Activated naive CD8-positive, alpha-beta T cell treated with anti-CD3 and anti-CD28 coated beads for 36 hours (primary cell): ENCODE results near the gene CNTNAP4. TPM values are rescaled to one million over a fixed set of nuclear protein-coding genes. Genes with fewer than 3 reads are reported as not detected.

Source experiments
- DNase-seq: peaks from one replicate; pipeline ENCODE4 v3.0.0; 2021
- H3K27ac Mint-ChIP-seq: one replicate; pipeline ENCODE4 v1.8.0; 2022; ENCODE audit warnings: mild to moderate bottlenecking, moderate library complexity, mixed read lengths
- H3K27me3 Mint-ChIP-seq: one replicate; pipeline ENCODE4 v1.8.0; 2022; ENCODE audit warnings: mild to moderate bottlenecking, mixed read lengths
- H3K36me3 Mint-ChIP-seq: one replicate; pipeline ENCODE4 v1.8.0; 2021; ENCODE audit warnings: mild to moderate bottlenecking, mixed read lengths
- H3K4me1 Mint-ChIP-seq: one replicate; pipeline ENCODE4 v1.8.0; 2021; ENCODE audit warnings: mixed read lengths
- H3K4me3 Mint-ChIP-seq: one replicate; pipeline ENCODE4 v1.8.0; 2022; ENCODE audit warnings: mild to moderate bottlenecking, moderate library complexity, mixed read lengths
- H3K9me3 Mint-ChIP-seq: one replicate; pipeline ENCODE4 v1.8.0; 2022; ENCODE audit warnings: mixed read lengths
- total RNA-seq, 2 experiments: library from RNA; stranded (reverse); gene quantifications; one replicate each; pipeline ENCODE4 v1.2.3, GENCODE V29; 2021

The CNTNAP4 gene
- not detected for total RNA-seq

DNA sequence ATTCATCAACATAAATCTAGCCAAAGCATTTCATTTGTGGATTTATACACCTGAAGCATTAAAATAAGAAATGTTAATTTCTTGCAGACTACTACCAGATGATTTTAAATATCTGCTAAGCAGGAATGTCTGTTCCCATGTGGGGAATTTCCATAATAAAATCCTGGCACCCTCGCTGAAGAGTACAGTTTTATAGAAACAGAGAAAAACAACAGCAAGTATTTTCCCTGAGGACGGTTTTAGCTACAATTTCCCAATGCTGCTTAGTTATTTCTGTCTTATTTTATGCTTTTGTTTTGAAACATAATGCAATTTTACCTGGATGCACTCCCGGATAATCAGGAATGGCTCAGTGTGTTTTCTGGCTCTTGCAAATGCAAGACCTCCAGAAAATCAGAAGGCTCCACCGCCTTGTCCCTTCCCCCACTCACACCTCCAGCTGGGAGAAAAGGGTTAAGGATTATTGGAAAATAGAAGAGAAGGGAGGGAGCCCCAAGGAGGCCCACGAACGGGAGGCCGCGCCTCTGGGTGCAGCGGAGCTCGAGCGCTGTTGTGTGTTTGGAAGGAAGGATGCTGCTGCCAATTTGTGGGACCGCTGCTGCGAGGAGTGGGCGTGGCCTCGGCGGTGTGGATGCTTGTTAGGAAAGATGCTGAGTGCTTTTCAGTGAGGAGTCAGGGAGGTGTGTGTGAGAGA, at the start of gene CNTNAP4:
Gene CNTNAP4 (plus strand): TSS at position 657 of the 694 bp plus-strand sequence. CDS start 262 bp downstream, outside the sequence.
- Mint-ChIP-seq H3K4me1 (no peaks in the 10 kb centered on the region), H3K36me3 (no peaks in the 10 kb centered on the region), H3K27ac (no peak within 1 kb of the TSS), H3K27me3 (no peaks in the 10 kb centered on the region), H3K4me3 (no peak within 1 kb of the TSS), H3K9me3 (peaks cover 2% of the 10 kb centered on the region)
- no peak for DNase-seq

GRCh38 chr16:76228546-76229146, 48.6 kb upstream of the CNTNAP4 start:
- peaks cover 3% of the 10 kb centered on the region for H3K9me3 Mint-ChIP-seq
- H3K4me1 Mint-ChIP-seq = no peaks in the 10 kb centered on the region
- no peaks in the 10 kb centered on the region for H3K36me3 Mint-ChIP-seq
- no peak overlapping the region for H3K4me3 Mint-ChIP-seq
- DNase-seq = no peak
- H3K27ac Mint-ChIP-seq = no peak overlapping the region
- H3K27me3 Mint-ChIP-seq = no peaks in the 10 kb centered on the region

DNA sequence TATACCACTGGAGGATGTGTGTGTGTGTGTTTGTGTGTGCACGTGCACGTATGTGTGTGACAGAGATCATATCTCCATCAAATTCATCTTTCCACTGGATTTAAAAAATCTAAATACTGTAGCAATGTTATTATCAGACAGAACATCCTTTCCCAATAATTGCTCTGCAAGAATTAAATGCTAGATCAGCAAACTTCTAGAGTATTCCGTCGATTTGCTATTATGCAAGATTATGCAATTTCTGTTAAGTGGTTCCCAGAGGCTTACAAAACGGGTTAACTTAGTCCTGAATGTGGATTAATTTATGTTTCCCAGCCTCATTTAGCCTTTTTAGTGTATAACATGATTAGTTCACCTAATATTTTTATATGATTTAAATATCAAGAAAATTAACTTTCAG, 44.5 kb upstream of the CNTNAP4 start:
- Mint-ChIP-seq H3K9me3 (peaks cover under 1% of the 10 kb centered on the region), H3K27me3 (no peaks in the 10 kb centered on the region), H3K27ac (no peak overlapping the region), H3K4me1 (no peaks in the 10 kb centered on the region), H3K36me3 (no peaks in the 10 kb centered on the region), H3K4me3 (no peak overlapping the region)
- DNase-seq = no peak

DNA sequence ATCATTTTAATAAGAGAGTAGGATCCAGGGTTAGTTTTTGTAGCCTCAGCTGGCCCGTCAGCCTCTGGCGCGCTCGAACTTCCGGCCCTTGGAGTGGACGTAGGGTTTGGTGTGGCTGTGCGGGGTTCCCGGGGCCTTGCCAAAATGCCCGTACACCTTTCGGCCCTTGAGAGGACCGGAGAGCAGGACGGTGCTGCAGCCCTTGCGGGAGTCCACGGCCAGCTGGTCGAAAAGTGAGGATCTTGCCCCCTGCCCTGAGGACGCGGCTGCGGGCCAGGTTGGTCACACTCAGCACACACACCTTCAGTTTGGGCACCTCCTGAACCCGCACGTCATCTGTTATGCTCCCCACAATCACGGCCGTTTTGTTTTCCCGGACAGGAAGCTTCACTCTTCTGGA, 42.2 kb upstream of the CNTNAP4 start:
- no peak for DNase-seq
- Mint-ChIP-seq H3K27me3 (no peaks in the 10 kb centered on the region), H3K36me3 (no peaks in the 10 kb centered on the region), H3K4me3 (no peak overlapping the region), H3K9me3 (no peaks in the 10 kb centered on the region), H3K4me1 (no peaks in the 10 kb centered on the region), H3K27ac (no peak overlapping the region)

GRCh38 chr16:76235426-76235825, 41.8 kb upstream of the CNTNAP4 start:
- H3K9me3 Mint-ChIP-seq = no peaks in the 10 kb centered on the region
- H3K4me1 Mint-ChIP-seq = no peaks in the 10 kb centered on the region
- no peaks in the 10 kb centered on the region for H3K36me3 Mint-ChIP-seq
- no peak overlapping the region for H3K4me3 Mint-ChIP-seq
- H3K27ac Mint-ChIP-seq = no peak overlapping the region
- no peaks in the 10 kb centered on the region for H3K27me3 Mint-ChIP-seq
- DNase-seq = no peak

GRCh38 chr16:76237471-76237870, 39.7 kb upstream of the CNTNAP4 start:
- no peaks in the 10 kb centered on the region for H3K36me3 Mint-ChIP-seq
- H3K9me3 Mint-ChIP-seq = no peaks in the 10 kb centered on the region
- no peak for DNase-seq
- H3K27ac Mint-ChIP-seq = no peak overlapping the region
- no peaks in the 10 kb centered on the region for H3K4me1 Mint-ChIP-seq
- no peaks in the 10 kb centered on the region for H3K27me3 Mint-ChIP-seq
- no peak overlapping the region for H3K4me3 Mint-ChIP-seq

DNA sequence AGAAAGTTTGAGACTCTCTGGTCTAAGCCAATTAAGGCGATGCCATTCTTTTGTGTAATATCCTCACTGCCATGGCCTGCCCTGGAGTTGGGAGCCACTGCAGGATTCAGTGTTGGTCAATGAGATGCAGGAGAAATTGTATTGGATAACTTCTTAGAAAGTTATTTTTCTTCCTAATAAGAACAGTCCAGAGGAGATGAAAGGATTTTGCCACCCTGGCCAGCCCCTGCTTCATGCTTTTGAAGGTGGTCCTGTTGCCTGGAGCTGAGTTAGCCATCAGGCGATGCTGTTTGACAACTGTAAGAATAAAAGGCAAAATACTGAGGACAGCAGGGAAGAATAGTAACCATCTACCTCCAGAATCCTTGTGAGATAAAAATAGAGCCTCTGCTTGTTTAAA, 35.4 kb upstream of the CNTNAP4 start:
- no peaks in the 10 kb centered on the region for H3K4me1 Mint-ChIP-seq
- no peaks in the 10 kb centered on the region for H3K27me3 Mint-ChIP-seq
- no peaks in the 10 kb centered on the region for H3K36me3 Mint-ChIP-seq
- H3K4me3 Mint-ChIP-seq = no peak overlapping the region
- DNase-seq = no peak
- no peaks in the 10 kb centered on the region for H3K9me3 Mint-ChIP-seq
- H3K27ac Mint-ChIP-seq = no peak overlapping the region

- no peak for DNase-seq
- Mint-ChIP-seq H3K4me3 (no peak overlapping the region), H3K27ac (no peak overlapping the region), H3K9me3 (peaks cover 5% of the 10 kb centered on the region), H3K4me1 (no peaks in the 10 kb centered on the region), H3K27me3 (no peaks in the 10 kb centered on the region), H3K36me3 (no peaks in the 10 kb centered on the region)
These were observed 33.6 kb upstream of the CNTNAP4 start for GRCh38 chr16:76243620-76244019.

DNA sequence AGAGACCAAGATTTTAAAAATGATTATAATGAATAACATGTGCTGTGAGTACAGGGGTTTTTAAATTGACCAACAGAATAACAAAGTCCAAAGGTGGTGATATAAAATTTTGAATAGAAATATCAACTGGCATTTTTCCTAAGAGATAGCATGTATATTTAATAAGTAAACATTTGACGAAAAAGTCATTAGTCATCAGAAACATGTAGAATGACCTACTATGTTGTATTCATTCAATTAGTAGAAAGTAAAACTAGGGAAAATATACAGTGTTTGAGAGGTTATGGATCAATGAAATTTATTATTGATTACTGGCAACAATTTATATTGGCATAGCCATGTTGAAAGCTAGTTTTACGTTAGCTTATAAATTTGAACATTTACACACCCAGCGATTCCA, 30.6 kb upstream of the CNTNAP4 start:
- Mint-ChIP-seq H3K36me3 (peaks cover 2% of the 10 kb centered on the region), H3K4me3 (no peak overlapping the region), H3K4me1 (no peaks in the 10 kb centered on the region), H3K27me3 (no peaks in the 10 kb centered on the region), H3K27ac (no peak overlapping the region), H3K9me3 (peaks cover 8% of the 10 kb centered on the region)
- no peak for DNase-seq

- Mint-ChIP-seq H3K9me3 (peaks cover 15% of the 10 kb centered on the region), H3K4me1 (no peaks in the 10 kb centered on the region), H3K27me3 (no peaks in the 10 kb centered on the region), H3K4me3 (no peak overlapping the region), H3K27ac (no peak overlapping the region), H3K36me3 (no peaks in the 10 kb centered on the region)
- peak; percentile 15 for DNase-seq
These were observed 11.7 kb upstream of the CNTNAP4 start for GRCh38 chr16:76265434-76266045.

- Mint-ChIP-seq H3K27ac (no peak overlapping the region), H3K36me3 (no peaks in the 10 kb centered on the region), H3K4me3 (no peak overlapping the region), H3K9me3 (peaks cover 15% of the 10 kb centered on the region), H3K27me3 (no peaks in the 10 kb centered on the region), H3K4me1 (no peaks in the 10 kb centered on the region)
- no peak for DNase-seq
These were observed 8.4 kb upstream of the CNTNAP4 start for GRCh38 chr16:76268824-76269223.

DNA sequence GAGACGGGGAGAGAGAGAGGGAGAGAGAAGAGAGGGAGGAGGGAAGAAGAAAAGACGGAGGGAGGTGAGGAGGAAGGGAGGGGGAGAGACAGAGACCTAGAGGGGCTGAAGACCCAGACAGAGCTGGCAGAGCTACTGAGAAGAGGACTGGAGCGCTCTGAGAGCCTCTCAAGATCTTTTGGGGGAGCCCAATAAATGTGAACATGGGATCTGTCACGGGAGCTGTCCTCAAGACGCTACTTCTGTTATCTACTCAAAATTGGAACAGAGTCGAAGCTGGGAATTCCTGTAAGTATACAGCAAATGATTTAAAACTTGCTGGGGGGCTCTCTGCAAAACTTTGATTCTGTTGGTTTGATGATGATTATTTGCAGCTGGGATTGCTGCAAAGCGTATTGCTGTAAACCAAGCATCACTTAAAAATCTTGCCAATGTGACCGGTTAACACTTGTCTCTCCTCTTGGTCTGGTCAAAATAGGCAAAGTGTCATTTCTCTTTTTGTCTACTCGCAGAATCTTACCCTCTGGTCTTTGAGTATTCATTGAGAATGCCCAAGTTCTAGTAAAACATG, 344 bp downstream of the CNTNAP4 start:
- Mint-ChIP-seq H3K27ac (no peak overlapping the region), H3K9me3 (peaks cover 2% of the 10 kb centered on the region), H3K36me3 (no peaks in the 10 kb centered on the region), H3K27me3 (no peaks in the 10 kb centered on the region), H3K4me1 (no peaks in the 10 kb centered on the region), H3K4me3 (no peak overlapping the region)
- DNase-seq = no peak

- no peak overlapping the region for H3K4me3 Mint-ChIP-seq
- no peaks in the 10 kb centered on the region for H3K27me3 Mint-ChIP-seq
- H3K9me3 Mint-ChIP-seq = peaks cover 2% of the 10 kb centered on the region
- DNase-seq = no peak
- H3K4me1 Mint-ChIP-seq = no peaks in the 10 kb centered on the region
- H3K27ac Mint-ChIP-seq = no peak overlapping the region
- H3K36me3 Mint-ChIP-seq = no peaks in the 10 kb centered on the region
These were observed 885 bp downstream of the CNTNAP4 start for GRCh38 chr16:76278086-76278485.

DNA sequence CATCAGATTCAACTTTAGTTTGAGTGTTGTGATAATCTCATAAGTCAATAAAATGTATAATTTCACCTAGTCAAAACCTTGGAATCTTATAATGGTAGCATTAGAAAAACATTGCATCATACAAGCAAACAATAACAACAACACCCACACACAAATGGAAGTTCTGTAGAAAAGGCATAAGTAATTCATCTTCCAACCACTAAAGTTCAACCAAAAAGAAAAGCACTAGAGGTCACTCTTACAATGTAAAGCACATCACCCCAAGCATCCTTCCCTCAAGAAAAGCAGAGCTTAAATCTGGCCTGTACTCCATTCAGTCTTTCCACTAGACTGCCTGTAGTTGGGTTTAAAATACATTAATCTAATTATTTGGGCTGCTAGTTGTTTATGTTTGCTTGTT, 1.8 kb downstream of the CNTNAP4 start:
- H3K36me3 Mint-ChIP-seq = no peaks in the 10 kb centered on the region
- H3K4me1 Mint-ChIP-seq = no peaks in the 10 kb centered on the region
- H3K27me3 Mint-ChIP-seq = no peaks in the 10 kb centered on the region
- no peak overlapping the region for H3K4me3 Mint-ChIP-seq
- H3K9me3 Mint-ChIP-seq = peaks cover 2% of the 10 kb centered on the region
- no peak for DNase-seq
- H3K27ac Mint-ChIP-seq = no peak overlapping the region

- H3K9me3 Mint-ChIP-seq = peaks cover 2% of the 10 kb centered on the region
- DNase-seq = no peak
- no peaks in the 10 kb centered on the region for H3K36me3 Mint-ChIP-seq
- no peak overlapping the region for H3K4me3 Mint-ChIP-seq
- no peaks in the 10 kb centered on the region for H3K27me3 Mint-ChIP-seq
- no peaks in the 10 kb centered on the region for H3K4me1 Mint-ChIP-seq
- no peak overlapping the region for H3K27ac Mint-ChIP-seq
These were observed 3.4 kb downstream of the CNTNAP4 start for GRCh38 chr16:76280421-76281215.
